HG03039 (cell line): ENCODE results near the gene FITM2.
"Not testable (repeated sequence)": the region's sequence is repeated elsewhere in the genome, so short reads cannot be mapped to it uniquely, and the experiment has no call there.

Experiments
- ATAC-seq: cut with Tn5 transposase; IDR thresholded peaks from one replicate; pipeline ENCODE4 v1.9.1; 2021; ENCODE audit warnings: mild to moderate bottlenecking, moderate library complexity; ENCODE audit not compliant: unreplicated experiment

Gene FITM2

GRCh38 chr20:44310664-44311639 is at the start of gene FITM2:
Gene FITM2, minus strand, starts transcription at chr20:44311202. Its CDS starts 54 bp downstream, at chr20:44311148.
- ATAC-seq = peak; percentile 80

- no peak for ATAC-seq
These were observed 49.2 kb upstream of the FITM2 start for GRCh38 chr20:44360221-44360620.

- ATAC-seq = no peak
These were observed 47.8 kb upstream of the FITM2 start for GRCh38 chr20:44358776-44359175.

- no peak for ATAC-seq
These were observed 46.6 kb upstream of the FITM2 start for GRCh38 chr20:44357555-44358125.

GRCh38 chr20:44357020-44357419 is 46.0 kb upstream of the FITM2 start:
- ATAC-seq = no peak

- ATAC-seq = no peak
These were observed 45.3 kb upstream of the FITM2 start for GRCh38 chr20:44356353-44356723.

GRCh38 chr20:44355498-44356352 is 44.7 kb upstream of the FITM2 start, which contains the start of gene HNF4A:
Gene HNF4A, plus strand, starts transcription at chr20:44355699. Its CDS starts 106 bp downstream, at chr20:44355805.
- no peak for ATAC-seq

- ATAC-seq = no peak
These were observed 44.0 kb upstream of the FITM2 start for GRCh38 chr20:44354979-44355497.

GRCh38 chr20:44350567-44350966 is 39.6 kb upstream of the FITM2 start:
- ATAC-seq = no peak

- no peak for ATAC-seq
These were observed 38.3 kb upstream of the FITM2 start for GRCh38 chr20:44349349-44349748.

GRCh38 chr20:44348168-44348659 is 37.2 kb upstream of the FITM2 start:
- ATAC-seq = no peak

GRCh38 chr20:44345941-44346340 is 34.9 kb upstream of the FITM2 start:
- not testable (repeated sequence) for ATAC-seq

- ATAC-seq = no peak
These were observed 34.1 kb upstream of the FITM2 start for GRCh38 chr20:44345147-44345546.

- no peak for ATAC-seq
These were observed 33.7 kb upstream of the FITM2 start for GRCh38 chr20:44344723-44345122.

GRCh38 chr20:44343162-44343675 is 32.2 kb upstream of the FITM2 start:
- ATAC-seq = no peak

GRCh38 chr20:44342248-44342647 is 31.2 kb upstream of the FITM2 start:
- no peak for ATAC-seq

- no peak for ATAC-seq
These were observed 25.9 kb upstream of the FITM2 start, which contains the start of gene R3HDML for GRCh38 chr20:44336725-44337380. Gene R3HDML, plus strand, starts transcription at chr20:44337043. Its CDS starts 115 bp downstream, at chr20:44337158.

GRCh38 chr20:44336086-44336485 is 25.1 kb upstream of the FITM2 start:
- ATAC-seq = no peak

GRCh38 chr20:44335675-44336074 is 24.7 kb upstream of the FITM2 start:
- ATAC-seq = no peak

- ATAC-seq = no peak
These were observed 23.7 kb upstream of the FITM2 start for GRCh38 chr20:44334709-44335108.
